HepG2 (cell line): ENCODE data around the gene TOB2. TPM values are rescaled to one million over a fixed set of nuclear protein-coding genes. Genes with fewer than 3 reads are reported as not detected.
A peak's percentile ranks its signal among the peaks of the same experiment; 100 is the strongest.

ENCODE experiments used
- ATRX ChIP-seq: sonication (generic); formaldehyde crosslinking; IDR thresholded peaks from 2 replicates; pipeline ENCODE4 v1.4.0; 2020; ENCODE audit warnings: missing genetic modification reagents, borderline replicate concordance
- HNF1A ChIP-seq, 2 experiments: sonication (generic) in 1 of 2; formaldehyde crosslinking in 1 of 2; IDR thresholded peaks; 2 replicates each; pipeline versions ENCODE4 v1.4.0 to v1.6.1; 2016 to 2020; ENCODE audit warnings: borderline replicate concordance in 1 of 2, low read depth in 1 of 2, mild to moderate bottlenecking in 1 of 2, missing genetic modification reagents in 1 of 2
- HOXA3 ChIP-seq: sonication (generic); formaldehyde crosslinking; IDR thresholded peaks from 2 replicates; pipeline ENCODE4 v1.5.0; 2020; ENCODE audit warnings: missing genetic modification reagents
- NR2F6 ChIP-seq, 2 experiments: IDR thresholded peaks; 2 replicates each; pipeline ENCODE4 v1.6.1; 2016; ENCODE audit warnings: antibody characterized with exemption in 1 of 2, mild to moderate bottlenecking in 1 of 2
- RBAK ChIP-seq: sonication (generic); formaldehyde crosslinking; IDR thresholded peaks from 2 replicates; pipeline ENCODE4 v1.5.1; 2020; ENCODE audit warnings: mild to moderate bottlenecking, missing genetic modification reagents
- RERE ChIP-seq: IDR thresholded peaks from 2 replicates; pipeline ENCODE4 v1.6.1; 2016; ENCODE audit warnings: low read depth, missing genetic modification reagents, missing compliant biosample characterization
- SETDB1 ChIP-seq: sonication (generic); formaldehyde crosslinking; IDR thresholded peaks from 2 replicates; pipeline ENCODE4 v1.5.1; 2020; ENCODE audit warnings: missing genetic modification reagents, mild to moderate bottlenecking, borderline replicate concordance
- ZNF143 ChIP-seq: sonication (generic); formaldehyde crosslinking; IDR thresholded peaks from 2 replicates; pipeline ENCODE4 v1.4.0; 2020; ENCODE audit warnings: missing genetic modification reagents
- ZNF281 ChIP-seq: sonication (generic); formaldehyde crosslinking; IDR thresholded peaks from 2 replicates; pipeline ENCODE4 v1.4.0; 2020; ENCODE audit warnings: missing genetic modification reagents, borderline replicate concordance
- ZNF607 ChIP-seq: sonication (generic); formaldehyde crosslinking; IDR thresholded peaks from 2 replicates; pipeline ENCODE4 v1.5.1; 2020; ENCODE audit warnings: missing genetic modification reagents, mild to moderate bottlenecking, borderline replicate concordance
- ZNF768 ChIP-seq: sonication (generic); formaldehyde crosslinking; IDR thresholded peaks from 2 replicates; pipeline ENCODE4 v1.4.0; 2020; ENCODE audit warnings: missing genetic modification reagents
- ZSCAN20 ChIP-seq: sonication (generic); formaldehyde crosslinking; IDR thresholded peaks from 2 replicates; pipeline ENCODE4 v1.4.0; 2020; ENCODE audit warnings: missing genetic modification reagents, mild to moderate bottlenecking, borderline replicate concordance
- polyA plus RNA-seq, 8 experiments: library from polyadenylated mRNA; depleted of rRNA in 3 of 8; stranded (reverse) in 7 of 8; unstranded in 1 of 8; fragments of >200 nt; fragmentation: Illumina TruSeq in 4 of 8; extraction: Trizol in 4 of 8; gene quantifications; 2 replicates each; pipeline versions ENCODE4 v1.2.1 to v1.2.3, GENCODE V29; 2011 to 2016; ENCODE audit warnings: low read depth in 4 of 8, missing spikeins in 1 of 8, mixed read lengths in 1 of 8; ENCODE audit not compliant: insufficient read depth in 1 of 8
- total RNA-seq, 5 experiments: library from RNA; depleted of rRNA; stranded (reverse); fragments of >200 nt; fragmentation: Illumina TruSeq; extraction: Trizol; gene quantifications; 2 replicates each; pipeline ENCODE4 v1.2.3, GENCODE V29; 2016; ENCODE audit warnings: low read depth in 1 of 5
- TF ChIP-seq, protein P1 (sequence below): sonication (generic); formaldehyde crosslinking; IDR thresholded peaks from 2 replicates; pipeline ENCODE4 v1.8.0; 2022; ENCODE audit warnings: mild to moderate bottlenecking, missing genetic modification reagents

TOB2 gene
- total and polyA plus RNA-seq, 2 of the 13 experiments (the other 11 are each of a cell fraction or from before 2014, with no cell fraction given): 12.2 to 13.7 TPM

- TF ChIP-seq RERE (CRISPR knock-in tag): no peak
- TF ChIP-seq ATRX (CRISPR knock-in tag): no peak
- no peak for TF ChIP-seq ZNF607
- no peak for TF ChIP-seq SETDB1
- no peak; the same call in 1 of the 2 replicates for TF ChIP-seq ZNF281 (CRISPR knock-in tag)
- no peak for TF ChIP-seq RBAK
- no peak for TF ChIP-seq ZSCAN20 (CRISPR knock-in tag)
- TF ChIP-seq ZNF768 (CRISPR knock-in tag): no peak
- TF ChIP-seq ZNF143 (CRISPR knock-in tag): no peak
- TF ChIP-seq HNF1A (IDR thresholded peaks at IDR 0.05; ENCODE audit: low read depth): no peak
- TF ChIP-seq HNF1A (CRISPR knock-in tag; IDR thresholded peaks at IDR 0.05; ENCODE audit: borderline replicate concordance): peak; percentile 33; the same call in 1 of the 2 replicates
- peak; percentile 96 for TF ChIP-seq NR2F6 (IDR thresholded peaks at IDR 0.05)
- peak; percentile 97 for TF ChIP-seq NR2F6 (CRISPR knock-in tag; IDR thresholded peaks at IDR 0.05)
- TF ChIP-seq HOXA3 (CRISPR knock-in tag): peak; percentile 69; the same call in 1 of the 2 replicates
- TF ChIP-seq, protein P1, sequence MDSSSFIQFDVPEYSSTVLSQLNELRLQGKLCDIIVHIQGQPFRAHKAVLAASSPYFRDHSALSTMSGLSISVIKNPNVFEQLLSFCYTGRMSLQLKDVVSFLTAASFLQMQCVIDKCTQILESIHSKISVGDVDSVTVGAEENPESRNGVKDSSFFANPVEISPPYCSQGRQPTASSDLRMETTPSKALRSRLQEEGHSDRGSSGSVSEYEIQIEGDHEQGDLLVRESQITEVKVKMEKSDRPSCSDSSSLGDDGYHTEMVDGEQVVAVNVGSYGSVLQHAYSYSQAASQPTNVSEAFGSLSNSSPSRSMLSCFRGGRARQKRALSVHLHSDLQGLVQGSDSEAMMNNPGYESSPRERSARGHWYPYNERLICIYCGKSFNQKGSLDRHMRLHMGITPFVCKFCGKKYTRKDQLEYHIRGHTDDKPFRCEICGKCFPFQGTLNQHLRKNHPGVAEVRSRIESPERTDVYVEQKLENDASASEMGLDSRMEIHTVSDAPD: no peak
Measured at GRCh38 chr22:41397143-41397811, 49.3 kb downstream of the TOB2 start (continued).
